ENCODE results near the gene PLXND1.

DNA sequence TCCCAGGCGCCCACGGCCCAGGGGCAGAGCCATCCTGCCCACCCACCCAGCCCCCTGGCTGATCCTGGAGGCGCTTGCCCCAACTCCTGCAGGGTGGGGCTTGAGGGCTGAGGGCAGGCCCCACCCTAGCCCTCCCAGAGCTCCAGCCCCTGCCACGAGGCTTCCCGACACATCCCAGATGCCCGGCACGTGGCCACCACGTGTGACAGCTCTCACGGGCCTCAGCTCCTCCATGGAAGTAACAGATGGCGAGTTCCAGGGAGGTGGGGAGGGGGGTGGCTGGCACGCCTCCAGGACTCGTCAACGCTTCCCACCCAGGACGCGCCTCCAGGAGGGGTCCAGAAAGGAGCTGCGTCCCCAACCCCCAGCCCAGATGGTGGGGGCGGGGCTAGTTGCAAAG lies 29.1 kb downstream of the PLXND1 start:
- TF ChIP-seq POLR2A (IDR thresholded peaks at IDR 0.05; ENCODE audit: extremely low read depth, insufficient read length) = no peak
- TF ChIP-seq, protein P1, sequence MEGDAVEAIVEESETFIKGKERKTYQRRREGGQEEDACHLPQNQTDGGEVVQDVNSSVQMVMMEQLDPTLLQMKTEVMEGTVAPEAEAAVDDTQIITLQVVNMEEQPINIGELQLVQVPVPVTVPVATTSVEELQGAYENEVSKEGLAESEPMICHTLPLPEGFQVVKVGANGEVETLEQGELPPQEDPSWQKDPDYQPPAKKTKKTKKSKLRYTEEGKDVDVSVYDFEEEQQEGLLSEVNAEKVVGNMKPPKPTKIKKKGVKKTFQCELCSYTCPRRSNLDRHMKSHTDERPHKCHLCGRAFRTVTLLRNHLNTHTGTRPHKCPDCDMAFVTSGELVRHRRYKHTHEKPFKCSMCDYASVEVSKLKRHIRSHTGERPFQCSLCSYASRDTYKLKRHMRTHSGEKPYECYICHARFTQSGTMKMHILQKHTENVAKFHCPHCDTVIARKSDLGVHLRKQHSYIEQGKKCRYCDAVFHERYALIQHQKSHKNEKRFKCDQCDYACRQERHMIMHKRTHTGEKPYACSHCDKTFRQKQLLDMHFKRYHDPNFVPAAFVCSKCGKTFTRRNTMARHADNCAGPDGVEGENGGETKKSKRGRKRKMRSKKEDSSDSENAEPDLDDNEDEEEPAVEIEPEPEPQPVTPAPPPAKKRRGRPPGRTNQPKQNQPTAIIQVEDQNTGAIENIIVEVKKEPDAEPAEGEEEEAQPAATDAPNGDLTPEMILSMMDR (IDR thresholded peaks at IDR 0.05; ENCODE audit: low read depth, low read length) = no peak
- TF ChIP-seq, protein P2, sequence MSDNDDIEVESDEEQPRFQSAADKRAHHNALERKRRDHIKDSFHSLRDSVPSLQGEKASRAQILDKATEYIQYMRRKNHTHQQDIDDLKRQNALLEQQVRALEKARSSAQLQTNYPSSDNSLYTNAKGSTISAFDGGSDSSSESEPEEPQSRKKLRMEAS (IDR thresholded peaks at IDR 0.05; ENCODE audit: low read depth, low read length) = peak; percentile 87
- TF ChIP-seq MYC (IDR thresholded peaks at IDR 0.05; ENCODE audit: low read depth, low read length) = peak; percentile 85

Data from NB4 (cell line).